Spleen (tissue), 7 donors: ENCODE data around the gene GAB2.

ENCODE experiments used
- CTCF ChIP-seq, 11 experiments: fragments of 200-600 bp in 7 of 11; fragments of 450-650 bp in 4 of 11; sonication (generic) in 4 of 11; IDR thresholded peaks in 8 of 11; conservative IDR thresholded peaks in 3 of 11; 1 replicate in 7 of 11; 2 replicates in 4 of 11; pipeline versions ENCODE4 v1.4.0 to v1.8.0; 2016 to 2021; ENCODE audit warnings: antibody characterized with exemption in 11 of 11, inconsistent platforms in 4 of 11, mild to moderate bottlenecking in 1 of 11
- POLR2AphosphoS5 ChIP-seq, 3 donors: sonication (generic); formaldehyde crosslinking; IDR thresholded peaks; one replicate each; pipeline ENCODE4 v1.5.1; 2017; ENCODE audit warnings: antibody characterized with exemption in 3 of 3
- donor health status: DM: no; HTN: no; CAD: no; lungs with moderate emphysema.
- donor health status: DM: no; HTN: no; CAD: no.
- donor health status: DM: no; HTN: no; CAD: no.

- no peak for TF ChIP-seq CTCF (IDR thresholded peaks at IDR 0.05 in 8 of 11, conservative IDR thresholded peaks at IDR 0.05 in 3 of 11)
- no peak for TF ChIP-seq POLR2AphosphoS5 (IDR thresholded peaks at IDR 0.05)
These were observed 79.5 kb downstream of the GAB2 start for GRCh38 chr11:78338138-78338537.
